GM19438 (cell line): Measurements from ENCODE around the gene FPR2.
"Not testable (repeated sequence)": the region's sequence is repeated elsewhere in the genome, so short reads cannot be mapped to it uniquely, and the experiment has no call there.

ENCODE experiments used
- ATAC-seq: cut with Tn5 transposase; IDR thresholded peaks from one replicate; pipeline ENCODE4 v1.9.1; 2021; ENCODE audit warnings: low read depth; ENCODE audit not compliant: unreplicated experiment

Gene FPR2

GRCh38 chr19:51760697-51761356 lies at the start of gene FPR2:
Gene FPR2 (plus strand): TSS chr19:51761180. CDS start chr19:51768659, 7,479 bp downstream.
- ATAC-seq, result no peak

- ATAC-seq, result no peak
These were observed 49.3 kb upstream of the FPR2 start for GRCh38 chr19:51711702-51712101.

- no peak for ATAC-seq
These were observed 48.4 kb upstream of the FPR2 start for GRCh38 chr19:51712461-51713081.

- ATAC-seq, result no peak
These were observed 47.4 kb upstream of the FPR2 start for GRCh38 chr19:51713319-51714285.

- ATAC-seq, result no peak
These were observed 46.1 kb upstream of the FPR2 start for GRCh38 chr19:51714848-51715247.

GRCh38 chr19:51715850-51716249 lies 45.1 kb upstream of the FPR2 start:
- no peak for ATAC-seq

- ATAC-seq, result no peak
These were observed 44.1 kb upstream of the FPR2 start for GRCh38 chr19:51716925-51717324.

GRCh38 chr19:51719251-51719988 lies 41.6 kb upstream of the FPR2 start:
- ATAC-seq, result no peak

- no peak for ATAC-seq
These were observed 39.1 kb upstream of the FPR2 start for GRCh38 chr19:51721905-51722304.

- ATAC-seq, result no peak
These were observed 38.5 kb upstream of the FPR2 start for GRCh38 chr19:51722492-51722891.

GRCh38 chr19:51724543-51724942 lies 36.4 kb upstream of the FPR2 start:
- no peak for ATAC-seq

GRCh38 chr19:51726049-51726448 lies 34.9 kb upstream of the FPR2 start:
- ATAC-seq, result no peak

GRCh38 chr19:51727349-51727880 lies 33.6 kb upstream of the FPR2 start:
- no peak for ATAC-seq

GRCh38 chr19:51729781-51730180 lies 31.2 kb upstream of the FPR2 start:
- ATAC-seq, result no peak

GRCh38 chr19:51733742-51734522 lies 27.0 kb upstream of the FPR2 start:
- ATAC-seq, result no peak

- no peak for ATAC-seq
These were observed 25.1 kb upstream of the FPR2 start for GRCh38 chr19:51735759-51736449.

- ATAC-seq, result no peak
These were observed 23.6 kb upstream of the FPR2 start for GRCh38 chr19:51737389-51737788.

GRCh38 chr19:51737924-51738323 lies 23.1 kb upstream of the FPR2 start:
- ATAC-seq, result no peak

GRCh38 chr19:51738523-51738922 lies 22.5 kb upstream of the FPR2 start:
- not testable (repeated sequence) for ATAC-seq
